HG02852 (cell line): ENCODE results near the gene URAD.

Experiments
- ATAC-seq: cut with Tn5 transposase; IDR thresholded peaks from one replicate; pipeline ENCODE4 v1.9.1; 2021; ENCODE audit warnings: mild to moderate bottlenecking, moderate library complexity; ENCODE audit not compliant: unreplicated experiment

Gene URAD

DNA sequence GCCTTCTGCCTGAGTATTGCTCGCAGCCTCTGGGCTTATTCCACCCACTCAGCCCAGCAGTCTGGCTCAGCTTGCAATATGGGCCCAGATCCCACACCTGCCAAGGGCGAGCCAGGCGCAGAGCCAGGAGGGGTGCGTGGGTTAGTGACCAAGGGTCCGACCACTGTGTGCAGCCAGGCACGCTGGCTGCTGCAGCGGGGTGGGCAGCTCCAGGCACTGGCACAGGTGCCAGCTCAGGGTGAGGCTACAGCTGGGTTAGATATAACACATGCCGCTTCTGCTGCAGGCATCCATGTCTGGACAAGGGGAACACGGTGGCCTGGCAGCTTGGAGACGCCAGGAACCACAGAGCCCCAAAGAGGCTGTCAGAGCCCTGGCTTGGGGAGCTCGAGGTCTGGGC lies 12.6 kb upstream of the URAD start:
- ATAC-seq, result no peak

- ATAC-seq, result no peak
Observed at GRCh38 chr13:28000567-28000966, 12.1 kb upstream of the URAD start.

- ATAC-seq, result no peak
Observed at GRCh38 chr13:27997904-27998522, 9.5 kb upstream of the URAD start.

- no peak for ATAC-seq
Observed at GRCh38 chr13:27991881-27992280, 3.4 kb upstream of the URAD start.

GRCh38 chr13:27985600-27985999 lies 2.9 kb downstream of the URAD start:
- no peak for ATAC-seq

DNA sequence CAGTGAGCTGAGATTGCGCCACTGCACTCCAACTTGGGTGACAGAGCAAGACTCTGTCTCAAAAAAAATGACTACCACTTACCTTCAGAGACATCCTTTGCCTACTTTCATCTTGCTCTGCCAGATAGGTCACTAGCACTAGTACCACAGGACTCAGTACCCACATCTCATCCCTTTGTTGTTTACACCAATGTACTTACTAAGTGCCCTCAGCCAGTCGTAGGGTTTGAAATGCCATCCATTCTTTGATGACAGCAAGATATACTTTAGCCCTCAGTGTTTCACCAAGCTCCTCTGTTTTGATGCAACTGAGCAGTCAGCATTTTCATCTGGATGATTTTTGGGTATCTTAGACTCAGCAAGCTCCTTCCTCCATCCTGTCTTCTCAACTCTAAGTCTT lies 6.1 kb downstream of the URAD start:
- no peak for ATAC-seq

DNA sequence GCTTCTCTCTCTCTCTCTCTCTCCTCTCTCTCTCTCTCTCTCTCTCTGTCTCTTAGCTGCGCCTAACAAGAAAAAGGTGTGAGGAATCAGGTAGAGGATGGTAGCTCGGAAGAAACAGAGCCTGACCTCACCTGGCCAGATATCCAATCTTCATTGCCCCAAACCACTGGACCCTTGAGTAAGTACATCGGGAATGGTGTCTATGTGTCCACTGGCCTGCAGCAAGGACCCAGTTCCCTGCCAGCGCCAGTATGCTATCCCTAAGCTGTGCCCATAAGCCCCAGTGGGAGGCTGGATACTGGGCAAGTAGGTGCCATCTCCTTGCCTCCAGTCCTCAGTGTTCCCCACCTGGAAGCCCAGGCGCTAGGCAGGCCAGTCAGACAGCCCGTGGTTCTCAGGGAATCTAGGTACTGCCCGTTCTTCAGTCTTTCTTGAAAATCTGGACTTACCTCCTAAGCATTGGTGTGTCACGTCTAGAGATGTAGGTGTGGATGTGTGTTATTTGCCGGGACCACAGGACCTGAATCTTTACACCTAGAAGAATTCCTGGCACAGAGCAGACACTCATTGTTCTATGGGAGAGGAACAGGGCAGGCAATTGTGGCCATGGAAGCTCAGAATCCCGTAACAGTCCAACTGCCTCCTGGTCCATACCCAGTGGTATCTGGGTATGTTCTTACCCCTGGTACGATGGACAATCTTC lies 7.3 kb downstream of the URAD start:
- ATAC-seq, result no peak

DNA sequence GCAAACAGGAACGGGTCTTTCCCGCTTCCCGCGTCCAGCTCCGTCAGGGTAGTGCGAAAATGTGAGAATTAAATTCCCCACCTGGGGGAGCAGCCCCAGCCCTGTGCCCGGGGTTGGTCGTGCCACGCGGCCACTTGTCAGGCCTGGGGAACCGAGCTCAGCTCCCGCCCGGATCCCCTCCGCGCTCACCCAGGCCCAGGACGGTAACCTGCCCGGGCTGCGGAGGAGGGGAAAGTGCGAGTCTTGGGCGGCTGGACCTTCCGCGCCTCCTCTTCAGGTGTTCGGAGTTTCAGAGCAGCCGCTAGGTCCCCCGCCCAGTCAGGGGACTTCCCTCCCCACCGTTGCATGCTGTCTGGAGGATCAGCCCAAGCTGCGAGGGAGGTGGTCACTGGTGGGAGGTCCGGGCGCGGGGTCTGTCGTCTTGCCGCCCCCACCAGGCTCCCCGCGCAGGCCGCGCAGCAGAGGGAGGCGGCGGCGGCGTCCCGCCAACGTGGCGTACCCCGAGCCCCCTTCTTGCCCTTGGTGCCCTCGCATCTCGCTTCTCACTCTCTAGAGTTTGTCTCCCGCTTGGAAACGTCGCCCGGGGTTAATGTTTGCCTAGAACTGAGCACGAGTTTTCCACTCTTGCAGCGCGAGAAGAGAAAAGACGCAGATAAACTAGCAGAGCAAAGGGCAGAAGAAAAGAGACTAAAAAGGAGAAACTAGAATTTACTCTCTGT lies 8.1 kb downstream of the URAD start:
- ATAC-seq, result no peak

GRCh38 chr13:27979765-27980279 lies 8.7 kb downstream of the URAD start:
- ATAC-seq, result no peak

DNA sequence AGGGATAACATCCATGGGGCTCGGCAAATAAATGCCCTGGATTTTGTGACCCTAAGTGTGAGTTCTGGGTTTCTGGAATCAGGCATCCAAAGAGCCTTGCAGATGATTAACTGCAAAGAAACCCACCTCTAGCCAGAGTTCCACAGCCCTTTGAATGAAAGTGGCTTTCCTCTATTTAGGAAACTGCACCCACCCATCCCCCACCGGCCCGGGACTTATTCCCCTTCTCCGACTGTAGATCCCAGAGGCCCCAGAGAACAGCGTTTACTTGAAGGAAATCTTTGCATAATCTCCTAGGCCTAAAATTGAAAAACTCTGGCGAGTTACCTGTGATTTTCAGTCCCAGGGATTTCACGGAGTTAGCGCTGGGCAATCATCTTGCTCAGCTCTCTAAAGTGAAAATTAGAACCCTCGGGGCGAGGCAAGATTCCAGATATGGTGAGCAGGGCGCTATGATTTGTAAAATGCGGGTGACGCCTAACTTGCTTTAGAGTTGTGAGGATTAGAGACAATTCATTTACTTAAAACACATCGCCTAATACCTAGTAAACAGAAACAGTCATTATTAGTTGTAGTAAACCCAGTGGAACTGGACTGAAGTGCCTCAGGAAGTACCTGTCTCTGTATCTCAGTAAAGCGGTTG lies 9.4 kb downstream of the URAD start:
- no peak for ATAC-seq

DNA sequence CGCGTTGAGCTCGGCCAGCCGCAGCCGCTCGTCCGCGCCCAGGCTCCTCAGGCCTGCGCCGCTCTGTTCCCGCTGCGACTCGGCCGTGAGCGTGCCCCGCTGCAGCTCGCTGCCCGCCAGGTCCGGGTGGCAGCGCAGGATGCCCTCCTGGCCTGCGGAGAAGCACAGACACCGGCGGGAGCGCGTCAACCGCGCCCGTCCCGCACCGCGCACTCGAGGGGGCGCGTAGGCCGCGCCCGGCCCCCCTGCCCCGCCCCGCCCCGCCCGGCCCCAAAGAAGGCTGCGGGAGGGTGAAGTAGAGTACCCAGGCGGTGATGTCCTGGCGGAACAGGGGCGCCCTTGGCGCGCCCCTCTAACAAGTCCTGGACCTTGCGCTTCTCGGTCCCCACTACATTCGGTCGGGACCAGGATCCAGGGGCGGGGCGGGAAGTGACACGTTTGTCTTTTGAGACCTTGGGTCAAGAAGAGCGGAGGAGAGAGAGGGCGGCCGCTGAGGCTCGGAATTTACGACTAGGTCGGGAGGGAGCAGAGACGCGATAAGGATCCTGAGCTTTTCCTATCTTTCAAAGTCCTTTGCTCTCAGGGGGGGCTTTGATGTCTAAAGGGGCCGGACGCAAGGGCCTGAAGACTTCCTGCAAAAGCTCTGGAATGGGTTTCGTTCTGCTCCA lies 10.1 kb downstream of the URAD start:
- no peak for ATAC-seq

GRCh38 chr13:27977476-27978300 lies 10.8 kb downstream of the URAD start:
- no peak for ATAC-seq

DNA sequence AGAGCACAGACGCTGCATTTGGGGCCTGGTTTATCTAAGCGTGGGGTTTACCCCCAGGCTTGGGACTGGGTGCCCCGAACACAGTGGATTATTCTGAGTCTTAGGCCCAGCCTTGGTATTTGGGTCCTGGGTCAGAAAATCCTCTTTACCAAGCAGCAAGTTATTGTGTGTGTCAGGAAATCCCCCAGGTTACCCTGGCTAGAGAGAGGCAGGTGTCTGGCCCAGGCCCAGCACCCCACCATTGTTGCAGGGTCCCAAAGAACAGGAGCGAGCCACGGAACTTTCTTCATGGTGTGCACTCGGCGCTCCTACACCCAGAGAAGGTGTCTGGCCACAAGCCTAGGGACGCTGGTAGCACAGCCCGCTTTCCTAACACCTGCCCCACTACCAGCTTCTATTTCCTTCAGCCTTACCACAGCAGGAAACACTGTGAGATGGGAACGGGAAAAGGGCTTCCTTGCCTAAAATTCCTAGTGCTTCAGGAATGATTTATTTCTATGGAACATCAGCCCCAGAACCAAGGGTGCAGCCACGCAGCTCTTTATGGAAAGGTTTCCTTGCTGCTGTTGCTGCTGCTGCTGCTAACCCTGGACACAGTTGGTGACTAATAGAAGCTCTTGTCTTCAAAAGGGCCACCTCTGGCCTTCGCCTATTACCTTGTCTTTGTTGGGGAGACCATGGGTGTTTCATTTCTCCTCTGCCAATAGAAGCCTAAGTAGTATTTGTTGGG lies 12.0 kb downstream of the URAD start:
- ATAC-seq, result no peak

- ATAC-seq, result no peak
Observed at GRCh38 chr13:27975564-27976361, 12.7 kb downstream of the URAD start.

DNA sequence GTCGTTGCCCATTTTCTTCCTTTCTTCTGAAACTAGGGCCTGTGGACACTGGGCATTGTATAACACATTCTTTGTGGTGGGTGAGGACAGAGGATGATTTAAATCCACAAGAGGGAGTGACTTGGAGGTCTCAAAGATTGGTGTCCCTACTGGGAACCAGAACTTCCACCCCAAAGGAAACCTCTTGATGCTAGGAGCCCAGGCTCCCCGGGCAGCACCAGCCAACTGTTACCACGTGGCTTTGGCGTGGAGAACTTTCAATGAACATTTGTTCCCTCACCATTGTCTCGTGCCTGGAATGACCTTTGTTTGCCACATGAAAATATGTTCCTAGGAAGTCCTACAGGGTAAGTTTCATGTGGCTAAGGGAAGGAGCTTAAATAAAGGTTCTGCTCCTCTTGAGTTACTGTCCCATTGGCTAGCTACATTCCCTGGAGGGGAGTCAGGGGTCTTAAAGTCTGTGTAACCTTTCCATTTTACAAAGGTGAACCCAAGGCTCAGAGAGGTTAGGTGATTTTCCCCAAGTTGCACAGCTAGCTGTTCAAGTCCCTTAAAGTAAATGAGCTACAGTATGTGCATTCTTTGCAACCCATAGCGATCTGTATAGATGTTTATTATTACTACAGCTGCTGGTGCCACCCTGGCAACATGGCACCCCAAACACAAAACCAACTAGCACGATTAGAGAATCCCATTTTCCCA lies 14.4 kb downstream of the URAD start:
- ATAC-seq, result no peak

DNA sequence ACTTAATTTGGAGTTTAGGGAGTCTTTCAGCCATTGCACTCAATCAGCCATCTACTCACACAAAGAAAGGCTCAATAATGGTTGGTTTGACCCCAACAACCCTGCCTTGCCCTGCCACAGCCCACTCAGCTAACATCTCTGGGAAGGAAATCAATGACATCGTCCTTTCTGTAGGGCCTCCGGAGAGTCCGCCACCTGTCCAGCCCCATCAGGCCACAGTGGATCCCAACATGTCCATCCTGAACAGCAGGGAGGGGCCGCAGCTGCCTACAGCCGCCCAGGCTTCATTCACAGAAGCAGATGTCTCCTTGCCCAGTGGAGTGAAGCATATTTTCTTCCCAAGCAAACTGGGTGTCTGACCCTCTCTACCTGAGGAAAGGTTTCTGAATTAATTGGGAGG lies 15.2 kb downstream of the URAD start:
- no peak for ATAC-seq

DNA sequence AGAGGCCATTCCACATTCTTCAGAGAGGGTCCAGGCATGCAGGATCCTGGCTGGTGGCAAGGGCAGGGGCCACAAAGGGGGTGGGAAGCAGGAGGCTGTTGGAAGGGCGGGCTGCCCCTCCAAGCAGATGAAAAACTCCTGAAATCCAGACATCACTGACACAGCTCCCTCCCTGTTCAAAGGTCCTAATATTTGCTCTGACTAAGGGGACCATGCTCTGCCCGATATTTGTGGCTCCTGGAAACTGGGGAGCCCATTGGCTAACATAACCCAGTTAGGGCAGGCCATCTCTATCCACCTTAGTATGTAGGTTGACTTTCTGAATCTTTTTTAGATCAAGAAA lies 16.0 kb downstream of the URAD start:
- ATAC-seq, result no peak
